ENCODE data around the gene EFR3B.

EFR3B gene

GRCh38 chr2:25073914-25074313 is 32.0 kb downstream of the EFR3B start:
- TF ChIP-seq, protein P1, sequence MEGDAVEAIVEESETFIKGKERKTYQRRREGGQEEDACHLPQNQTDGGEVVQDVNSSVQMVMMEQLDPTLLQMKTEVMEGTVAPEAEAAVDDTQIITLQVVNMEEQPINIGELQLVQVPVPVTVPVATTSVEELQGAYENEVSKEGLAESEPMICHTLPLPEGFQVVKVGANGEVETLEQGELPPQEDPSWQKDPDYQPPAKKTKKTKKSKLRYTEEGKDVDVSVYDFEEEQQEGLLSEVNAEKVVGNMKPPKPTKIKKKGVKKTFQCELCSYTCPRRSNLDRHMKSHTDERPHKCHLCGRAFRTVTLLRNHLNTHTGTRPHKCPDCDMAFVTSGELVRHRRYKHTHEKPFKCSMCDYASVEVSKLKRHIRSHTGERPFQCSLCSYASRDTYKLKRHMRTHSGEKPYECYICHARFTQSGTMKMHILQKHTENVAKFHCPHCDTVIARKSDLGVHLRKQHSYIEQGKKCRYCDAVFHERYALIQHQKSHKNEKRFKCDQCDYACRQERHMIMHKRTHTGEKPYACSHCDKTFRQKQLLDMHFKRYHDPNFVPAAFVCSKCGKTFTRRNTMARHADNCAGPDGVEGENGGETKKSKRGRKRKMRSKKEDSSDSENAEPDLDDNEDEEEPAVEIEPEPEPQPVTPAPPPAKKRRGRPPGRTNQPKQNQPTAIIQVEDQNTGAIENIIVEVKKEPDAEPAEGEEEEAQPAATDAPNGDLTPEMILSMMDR (IDR thresholded peaks at IDR 0.05; ENCODE audit: extremely low read depth, missing control alignments), result no peak
- DNase-seq (ENCODE audit: low spot score), result no peak

- TF ChIP-seq, protein P1 (IDR thresholded peaks at IDR 0.05; ENCODE audit: extremely low read depth, missing control alignments), result no peak
- DNase-seq (ENCODE audit: low spot score), result no peak
These were observed 33.0 kb downstream of the EFR3B start for GRCh38 chr2:25074826-25075225.

GRCh38 chr2:25076749-25077148 is 34.9 kb downstream of the EFR3B start:
- DNase-seq (ENCODE audit: low spot score), result no peak
- TF ChIP-seq, protein P1 (IDR thresholded peaks at IDR 0.05; ENCODE audit: extremely low read depth, missing control alignments), result no peak

DNA sequence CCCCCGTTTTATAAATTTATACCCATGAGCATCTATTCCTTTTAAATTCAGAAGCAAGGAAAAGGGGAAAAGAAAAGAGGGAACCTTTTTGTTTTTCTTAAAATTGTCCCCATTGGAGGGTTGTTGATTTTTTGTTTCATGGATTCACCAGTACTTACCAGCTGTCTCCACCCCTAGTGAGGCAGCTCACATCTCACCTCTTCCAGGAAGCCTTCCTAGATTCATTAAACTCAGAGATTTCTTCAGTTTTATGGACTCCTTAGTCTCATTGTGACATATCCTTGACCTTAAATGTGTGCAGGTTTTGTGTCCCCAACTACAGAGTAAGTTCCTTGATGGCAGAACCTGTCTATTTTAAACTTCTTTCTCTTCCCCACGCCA is 35.9 kb downstream of the EFR3B start:
- TF ChIP-seq, protein P1 (IDR thresholded peaks at IDR 0.05; ENCODE audit: extremely low read depth, missing control alignments), result no peak
- no peak for DNase-seq (ENCODE audit: low spot score)

- DNase-seq (ENCODE audit: low spot score), result no peak
- TF ChIP-seq, protein P1 (IDR thresholded peaks at IDR 0.05; ENCODE audit: extremely low read depth, missing control alignments), result no peak
These were observed 36.5 kb downstream of the EFR3B start for GRCh38 chr2:25078170-25079049.

GRCh38 chr2:25079050-25079635 is 37.3 kb downstream of the EFR3B start:
- no peak for DNase-seq (ENCODE audit: low spot score)
- TF ChIP-seq, protein P1 (IDR thresholded peaks at IDR 0.05; ENCODE audit: extremely low read depth, missing control alignments), result no peak

GRCh38 chr2:25081237-25081790 is 39.4 kb downstream of the EFR3B start:
- no peak for DNase-seq (ENCODE audit: low spot score)
- TF ChIP-seq, protein P1 (IDR thresholded peaks at IDR 0.05; ENCODE audit: extremely low read depth, missing control alignments), result no peak

Data from GM20000 (cell line).